Neural progenitor cell (in vitro differentiated cells): ENCODE results near the gene PLEK. TPM values are rescaled to one million over a fixed set of nuclear protein-coding genes. Genes with fewer than 3 reads are reported as not detected.
"Not testable (repeated sequence)": the region's sequence is repeated elsewhere in the genome, so short reads cannot be mapped to it uniquely, and the experiment has no call there.

Source experiments
- DNase-seq: peaks from one replicate; pipeline ENCODE4 v3.0.0-alpha.2; 2016; ENCODE audit warnings: low spot score
- H2AFZ ChIP-seq: fragments of 200-600 bp; sonication (generic); replicated peaks from 2 replicates; pipeline ENCODE4 v1.6.1; 2016; ENCODE audit warnings: antibody characterized with exemption
- H3F3A ChIP-seq: fragments of 200-600 bp; sonication (generic); 2 replicates; pipeline ENCODE4 v1.6.1; 2016; ENCODE audit warnings: antibody characterized with exemption, low read depth
- H3K27ac ChIP-seq: fragments of 200-600 bp; sonication (generic); 2 replicates; pipeline ENCODE4 v1.5.1; 2016; ENCODE audit warnings: mild to moderate bottlenecking
- H3K27me3 ChIP-seq: fragments of 200-600 bp; sonication (generic); 2 replicates; pipeline ENCODE4 v1.6.1; 2016; ENCODE audit warnings: mild to moderate bottlenecking, moderate library complexity
- H3K36me3 ChIP-seq: fragments of 200-600 bp; sonication (generic); 2 replicates; pipeline ENCODE4 v1.5.1; 2016
- H3K4me1 ChIP-seq: fragments of 200-600 bp; sonication (generic); 2 replicates; pipeline ENCODE4 v1.6.1; 2016; ENCODE audit warnings: mixed run types
- H3K4me2 ChIP-seq: fragments of 200-600 bp; sonication (generic); 2 replicates; pipeline ENCODE4 v1.6.1; 2016
- H3K4me3 ChIP-seq: fragments of 200-600 bp; sonication (generic); 2 replicates; pipeline ENCODE4 v1.5.1; 2016
- H3K79me2 ChIP-seq: fragments of 200-600 bp; sonication (generic); 2 replicates; pipeline ENCODE4 v1.6.1; 2016; ENCODE audit warnings: low read depth
- H3K9ac ChIP-seq: fragments of 200-600 bp; sonication (generic); 2 replicates; pipeline ENCODE4 v1.6.1; 2016
- H3K9me3 ChIP-seq: fragments of 200-600 bp; sonication (generic); 2 replicates; pipeline ENCODE4 v1.5.1; 2016; ENCODE audit warnings: low read depth
- H4K20me1 ChIP-seq: fragments of 200-600 bp; sonication (generic); 2 replicates; pipeline ENCODE4 v1.6.1; 2016; ENCODE audit warnings: low read depth
- H3K27ac Mint-ChIP-seq: 3 replicates; pipeline ENCODE4 v1.8.0; 2021; ENCODE audit warnings: mixed read lengths
- H3K27me3 Mint-ChIP-seq: 2 replicates; pipeline ENCODE4 v1.8.0; 2022; ENCODE audit warnings: low read depth, mild to moderate bottlenecking, inconsistent platforms, moderate library complexity, mixed read lengths; ENCODE audit not compliant: insufficient read depth
- H3K36me3 Mint-ChIP-seq: 3 replicates; pipeline ENCODE4 v1.8.0; 2021; ENCODE audit warnings: mixed read lengths
- H3K4me1 Mint-ChIP-seq: 3 replicates; pipeline ENCODE4 v1.8.0; 2021; ENCODE audit warnings: mixed read lengths
- H3K4me3 Mint-ChIP-seq: 3 replicates; pipeline ENCODE4 v1.8.0; 2021; ENCODE audit warnings: mild to moderate bottlenecking, moderate library complexity, mixed read lengths
- H3K9me3 Mint-ChIP-seq: 3 replicates; pipeline ENCODE4 v1.8.0; 2020; ENCODE audit warnings: mixed read lengths
- CTCF ChIP-seq: fragments of 200-600 bp; sonication (generic); IDR thresholded peaks from 2 replicates; pipeline ENCODE4 v1.5.1; 2017; ENCODE audit warnings: antibody characterized with exemption, mild to moderate bottlenecking
- EZH2 ChIP-seq: fragments of 200-600 bp; sonication (generic); IDR thresholded peaks from 2 replicates; pipeline ENCODE4 v1.6.1; 2017; ENCODE audit warnings: antibody characterized with exemption, mild to moderate bottlenecking, moderate library complexity
- EZH2phosphoT487 ChIP-seq: fragments of 200-600 bp; sonication (generic); IDR thresholded peaks from 2 replicates; pipeline ENCODE4 v1.6.1; 2017; ENCODE audit warnings: antibody characterized with exemption
- total RNA-seq: library from RNA; depleted of rRNA; stranded (reverse); fragments of >200 nt; gene quantifications from 2 replicates; pipeline ENCODE4 v1.2.3, GENCODE V29; 2015; ENCODE audit warnings: low replicate concordance

The PLEK gene
- total RNA-seq, 1 donor from 2014 or later: not detected

DNA sequence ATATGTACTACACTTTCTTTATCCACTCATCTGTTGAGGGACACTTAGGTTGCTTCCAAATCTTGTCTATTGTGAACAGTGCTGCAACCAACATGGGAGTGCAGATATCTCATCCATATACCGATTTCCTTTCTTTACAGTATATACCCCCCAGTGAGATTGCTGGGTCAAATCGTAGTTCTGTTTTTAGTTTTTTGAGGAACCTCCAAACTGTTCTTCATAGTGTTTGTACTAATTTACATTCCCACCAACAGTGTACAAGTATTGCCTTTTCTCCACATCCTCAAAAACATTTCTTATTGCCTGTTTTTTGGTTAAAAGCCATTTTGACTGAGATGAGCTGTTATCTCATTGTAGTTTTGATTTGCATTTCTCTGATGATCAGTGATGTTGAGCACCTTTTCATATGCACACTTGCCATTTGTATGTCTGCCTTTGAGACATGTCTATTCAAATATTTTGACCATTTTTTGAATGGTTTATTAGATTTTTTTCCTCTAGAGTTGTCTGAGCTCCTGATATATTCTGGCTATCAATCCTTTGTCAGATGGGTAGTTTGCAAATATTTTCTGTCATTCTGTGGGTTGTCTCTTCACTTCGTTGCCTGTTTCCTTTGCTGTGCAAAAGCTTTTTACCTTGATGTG, 12.2 kb downstream of the PLEK start:
- Mint-ChIP-seq H3K36me3 (no peaks in the 10 kb centered on the region), H3K4me3 (no peak overlapping the region), H3K27me3 (peaks cover 2% of the 10 kb centered on the region), H3K27ac (no peak overlapping the region), H3K4me1 (no peaks in the 10 kb centered on the region), H3K9me3 (no peaks in the 10 kb centered on the region)
- H4K20me1 ChIP-seq: no peaks in the 10 kb centered on the region
- no peaks in the 10 kb centered on the region for H3K9me3 ChIP-seq
- no peaks in the 10 kb centered on the region for H3K36me3 ChIP-seq
- H3F3A ChIP-seq: no peaks in the 10 kb centered on the region
- H3K4me1 ChIP-seq: no peaks in the 10 kb centered on the region
- H2AFZ ChIP-seq: no peak overlapping the region
- no peak overlapping the region for H3K27ac ChIP-seq
- no peak overlapping the region for H3K9ac ChIP-seq
- no peaks in the 10 kb centered on the region for H3K79me2 ChIP-seq
- H3K27me3 ChIP-seq: peaks cover 6% of the 10 kb centered on the region
- DNase-seq: no peak
- H3K4me3 ChIP-seq: no peak overlapping the region
- TF ChIP-seq EZH2: no peak
- H3K4me2 ChIP-seq: no peak overlapping the region

DNA sequence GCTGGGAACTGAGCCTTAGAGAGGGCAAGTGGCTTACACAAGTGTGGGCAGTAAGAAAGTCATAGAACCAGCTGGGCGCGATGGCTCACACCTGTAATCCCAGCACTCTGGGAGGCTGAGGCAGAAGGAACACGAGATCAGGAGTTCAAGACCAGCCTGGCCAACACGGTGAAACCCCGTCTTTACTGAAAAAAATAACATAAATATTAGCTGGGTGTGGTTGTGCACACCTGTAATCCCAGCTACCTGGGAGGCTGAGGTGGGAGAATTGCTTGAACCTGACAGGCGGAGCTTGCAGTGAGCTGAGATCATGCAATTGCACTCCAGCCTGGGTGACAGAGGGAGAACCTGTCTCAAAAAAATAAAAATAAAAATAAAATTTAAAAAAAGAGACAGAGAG, 13.7 kb downstream of the PLEK start:
- H3K9me3 ChIP-seq, H3K27ac Mint-ChIP-seq, H3K9me3 Mint-ChIP-seq, H3K36me3 Mint-ChIP-seq, H3K4me1 Mint-ChIP-seq, H3K9ac ChIP-seq, H3K27me3 Mint-ChIP-seq, H3K4me3 ChIP-seq, H3K27me3 ChIP-seq, H4K20me1 ChIP-seq, DNase-seq, H3K4me2 ChIP-seq, H3K4me1 ChIP-seq, H3K79me2 ChIP-seq, H3F3A ChIP-seq, H3K4me3 Mint-ChIP-seq, H3K36me3 ChIP-seq, H3K27ac ChIP-seq, H2AFZ ChIP-seq: not testable (repeated sequence)

GRCh38 chr2:68379184-68379708, 14.2 kb downstream of the PLEK start:
- Mint-ChIP-seq H3K27ac (no peak overlapping the region), H3K9me3 (no peaks in the 10 kb centered on the region), H3K36me3 (no peaks in the 10 kb centered on the region), H3K4me1 (no peaks in the 10 kb centered on the region), H3K4me3 (no peak overlapping the region), H3K27me3 (peaks cover 2% of the 10 kb centered on the region)
- Histone ChIP-seq H3K4me2 (no peak overlapping the region), H3K4me1 (no peaks in the 10 kb centered on the region), H3K9me3 (no peaks in the 10 kb centered on the region), H3K4me3 (no peak overlapping the region), H3K27ac (no peak overlapping the region), H4K20me1 (no peaks in the 10 kb centered on the region), H3K27me3 (peaks cover 6% of the 10 kb centered on the region), H2AFZ (no peak overlapping the region), H3F3A (no peaks in the 10 kb centered on the region), H3K9ac (no peak overlapping the region), H3K36me3 (no peaks in the 10 kb centered on the region), H3K79me2 (no peaks in the 10 kb centered on the region)
- no peak for DNase-seq
- no peak for TF ChIP-seq EZH2phosphoT487
- no peak for TF ChIP-seq EZH2
- no peak for TF ChIP-seq CTCF

GRCh38 chr2:68383778-68384177, 18.7 kb downstream of the PLEK start:
- H3K27ac Mint-ChIP-seq: no peak overlapping the region
- Histone ChIP-seq H3K9me3 (no peaks in the 10 kb centered on the region), H3K9ac (no peak overlapping the region), H3K27me3 (no peaks in the 10 kb centered on the region), H3K4me2 (no peak overlapping the region), H4K20me1 (no peaks in the 10 kb centered on the region), H3K4me3 (no peak overlapping the region), H2AFZ (no peak overlapping the region), H3K79me2 (no peaks in the 10 kb centered on the region), H3K27ac (no peak overlapping the region), H3K4me1 (no peaks in the 10 kb centered on the region), H3K36me3 (no peaks in the 10 kb centered on the region), H3F3A (no peaks in the 10 kb centered on the region)
- no peak overlapping the region for H3K4me3 Mint-ChIP-seq
- peaks cover 2% of the 10 kb centered on the region for H3K27me3 Mint-ChIP-seq
- H3K4me1 Mint-ChIP-seq: peaks cover 4% of the 10 kb centered on the region
- no peaks in the 10 kb centered on the region for H3K9me3 Mint-ChIP-seq
- no peaks in the 10 kb centered on the region for H3K36me3 Mint-ChIP-seq
- no peak for DNase-seq
- no peak for TF ChIP-seq EZH2phosphoT487
- no peak for TF ChIP-seq CTCF
- TF ChIP-seq EZH2: no peak
